BJ (cell line): Measurements from ENCODE around the gene SLC6A1. TPM values are rescaled to one million over a fixed set of nuclear protein-coding genes. Genes with fewer than 3 reads are reported as not detected.

ENCODE experiments used
- CTCF ChIA-PET: fragments of 350-600 bp; formaldehyde crosslinking; extraction: SDS; loops from one replicate; lab custom pipeline; 2021; ENCODE audit warnings: antibody characterized with exemption, inconsistent platforms; lab: Yijun Ruan, JAX
- POLR2A ChIA-PET: fragments of 300-600 bp; sonication (Branson Sonifier 250); formaldehyde crosslinking; extraction: SDS; loops from one replicate; lab custom pipeline; 2021; ENCODE audit warnings: antibody characterized with exemption; lab: Charles Lee
- DNase-seq: peaks from one replicate; pipeline ENCODE4 v3.0.0-alpha.2; 2011; ENCODE audit warnings: low read depth
- H3K27me3 ChIP-seq: 2 replicates; pipeline ENCODE4 v1.6.0; 2011; ENCODE audit warnings: low read length; ENCODE audit not compliant: control insufficient read depth, insufficient read depth
- H3K36me3 ChIP-seq: 2 replicates; pipeline ENCODE4 v1.5.1; 2011; ENCODE audit warnings: low read length; ENCODE audit not compliant: control insufficient read depth, insufficient read depth
- H3K4me3 ChIP-seq: 2 replicates; pipeline ENCODE4 v1.5.1; 2011; ENCODE audit warnings: low read depth, mild to moderate bottlenecking, control low read depth, low read length
- CTCF ChIP-seq: IDR thresholded peaks from 2 replicates; pipeline ENCODE4 v1.5.1; 2011; ENCODE audit warnings: low read depth, mild to moderate bottlenecking, control low read depth, inconsistent platforms, low read length, moderate library complexity; ENCODE audit not compliant: insufficient read depth
- polyA plus RNA-seq: library from polyadenylated mRNA; depleted of rRNA; stranded (reverse); fragments of >200 nt; gene quantifications from 2 replicates; pipeline ENCODE4 v1.2.3, GENCODE V29; 2011

SLC6A1 gene
- polyA plus RNA-seq, 1 experiment: not detected

DNA sequence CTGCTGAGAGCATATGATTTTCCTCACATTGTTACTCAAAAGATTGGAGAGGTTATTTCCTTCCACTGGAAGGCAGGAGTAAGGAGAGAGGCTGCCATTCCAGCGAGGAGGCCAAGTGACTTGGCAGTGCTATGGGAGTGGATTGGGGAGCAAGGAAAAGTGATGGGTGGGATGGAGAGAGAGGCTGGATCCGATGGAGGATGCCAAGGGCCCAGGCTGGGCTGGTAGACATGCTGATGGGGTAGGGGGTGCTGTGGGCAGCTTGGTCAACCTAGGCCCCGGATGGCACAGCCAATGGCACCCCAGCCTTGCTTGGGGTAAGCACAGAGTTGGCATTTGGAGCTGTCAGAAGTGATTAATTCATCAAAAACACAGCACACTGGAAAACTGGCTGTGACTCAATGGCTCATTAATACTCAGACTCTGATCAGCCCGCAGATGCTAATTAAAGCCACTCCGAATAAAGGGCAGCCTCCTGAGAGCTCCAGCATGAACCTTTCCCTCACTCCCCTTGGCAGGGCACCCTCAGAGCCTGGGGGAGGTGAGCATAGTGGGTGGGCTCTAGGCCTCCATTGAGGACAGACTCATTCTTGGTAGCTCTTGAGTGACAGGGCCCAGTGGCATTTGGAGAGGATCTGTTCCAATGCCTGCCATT lies 22.1 kb upstream of the SLC6A1 start:
- POLR2A ChIA-PET: no interaction called here
- no peak for TF ChIP-seq CTCF
- H3K27me3 ChIP-seq: no peaks in the 10 kb centered on the region; the same call in 1 of the 2 replicates
- DNase-seq: no peak
- no peak overlapping the region for H3K4me3 ChIP-seq
- H3K36me3 ChIP-seq: no peaks in the 10 kb centered on the region
- CTCF ChIA-PET: interaction anchor here (1.1 to 2.2 kb wide), 2 partner anchors 12 to 26 kb away, joined by 3 to 7 read pairs; no protein-coding TSS in a partner anchor

GRCh38 chr3:10972072-10972782 lies 20.3 kb upstream of the SLC6A1 start:
- Histone ChIP-seq H3K27me3 (no peaks in the 10 kb centered on the region; the same call in 1 of the 2 replicates), H3K4me3 (no peak overlapping the region), H3K36me3 (no peaks in the 10 kb centered on the region)
- no peak for DNase-seq
- POLR2A ChIA-PET: no interaction called here
- CTCF ChIA-PET: no interaction called here
- TF ChIP-seq CTCF: no peak

GRCh38 chr3:10973046-10973595 lies 19.4 kb upstream of the SLC6A1 start:
- Histone ChIP-seq H3K4me3 (no peak overlapping the region), H3K36me3 (no peaks in the 10 kb centered on the region), H3K27me3 (no peaks in the 10 kb centered on the region; the same call in 1 of the 2 replicates)
- ChIA-PET POLR2A (no interaction called here), CTCF (interaction anchor here (0.8 kb wide), 1 partner anchor 10 kb away, joined by 3 read pairs; no protein-coding TSS in a partner anchor)
- DNase-seq: no peak
- TF ChIP-seq CTCF: no peak

- DNase-seq: no peak
- CTCF ChIA-PET: interaction anchor here (0.8 kb wide), 1 partner anchor 9 kb away, joined by 3 read pairs; no protein-coding TSS in a partner anchor
- POLR2A ChIA-PET: no interaction called here
- Histone ChIP-seq H3K36me3 (no peaks in the 10 kb centered on the region), H3K27me3 (no peaks in the 10 kb centered on the region; the same call in 1 of the 2 replicates), H3K4me3 (no peak overlapping the region)
- TF ChIP-seq CTCF: no peak
Observed at GRCh38 chr3:10974131-10974530, 18.4 kb upstream of the SLC6A1 start.

GRCh38 chr3:10974746-10975375 lies 17.7 kb upstream of the SLC6A1 start:
- no peak for DNase-seq
- Histone ChIP-seq H3K4me3 (no peak overlapping the region), H3K36me3 (no peaks in the 10 kb centered on the region), H3K27me3 (no peaks in the 10 kb centered on the region)
- ChIA-PET CTCF (no interaction called here), POLR2A (no interaction called here)
- no peak for TF ChIP-seq CTCF
